ENCODE results near the gene AKAIN1.

Gene AKAIN1

DNA sequence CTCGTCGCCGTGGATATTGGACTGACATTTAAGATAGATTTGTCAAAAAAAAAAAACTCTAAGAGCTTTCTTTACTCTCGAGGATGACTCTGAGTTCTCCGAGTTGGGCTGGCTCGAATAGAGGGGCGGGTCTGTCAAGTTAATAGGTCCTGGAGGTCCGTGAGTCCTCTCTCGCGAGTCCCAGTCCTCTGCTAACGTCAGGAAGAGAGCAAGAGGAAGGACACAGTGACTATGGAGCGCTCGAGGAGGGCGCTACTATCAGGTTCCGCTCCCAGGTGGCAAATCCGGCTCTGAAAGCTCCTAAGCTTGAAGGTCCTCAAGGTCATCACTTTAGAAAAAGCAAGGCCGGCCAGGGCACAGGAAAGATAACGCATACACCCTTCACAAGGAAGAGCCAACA is 404 bp upstream of the AKAIN1 start:
- no peak overlapping the region for H3K27ac ChIP-seq (ENCODE audit: low read depth, low read length)
- no peaks in the 10 kb centered on the region for H3K9me2 ChIP-seq (replicated peaks; ENCODE audit: insufficient read depth, low read length)
- TF ChIP-seq, protein P1, sequence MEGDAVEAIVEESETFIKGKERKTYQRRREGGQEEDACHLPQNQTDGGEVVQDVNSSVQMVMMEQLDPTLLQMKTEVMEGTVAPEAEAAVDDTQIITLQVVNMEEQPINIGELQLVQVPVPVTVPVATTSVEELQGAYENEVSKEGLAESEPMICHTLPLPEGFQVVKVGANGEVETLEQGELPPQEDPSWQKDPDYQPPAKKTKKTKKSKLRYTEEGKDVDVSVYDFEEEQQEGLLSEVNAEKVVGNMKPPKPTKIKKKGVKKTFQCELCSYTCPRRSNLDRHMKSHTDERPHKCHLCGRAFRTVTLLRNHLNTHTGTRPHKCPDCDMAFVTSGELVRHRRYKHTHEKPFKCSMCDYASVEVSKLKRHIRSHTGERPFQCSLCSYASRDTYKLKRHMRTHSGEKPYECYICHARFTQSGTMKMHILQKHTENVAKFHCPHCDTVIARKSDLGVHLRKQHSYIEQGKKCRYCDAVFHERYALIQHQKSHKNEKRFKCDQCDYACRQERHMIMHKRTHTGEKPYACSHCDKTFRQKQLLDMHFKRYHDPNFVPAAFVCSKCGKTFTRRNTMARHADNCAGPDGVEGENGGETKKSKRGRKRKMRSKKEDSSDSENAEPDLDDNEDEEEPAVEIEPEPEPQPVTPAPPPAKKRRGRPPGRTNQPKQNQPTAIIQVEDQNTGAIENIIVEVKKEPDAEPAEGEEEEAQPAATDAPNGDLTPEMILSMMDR (IDR thresholded peaks at IDR 0.05; ENCODE audit: insufficient read depth, low read length, poor library complexity, severe bottlenecking), result no peak
- no peak for TF ChIP-seq EZH2phosphoT487 (conservative IDR thresholded peaks at IDR 0.05; ENCODE audit: low read length)
- H3K4me3 ChIP-seq (ENCODE audit: insufficient read depth, low read length, poor library complexity, severe bottlenecking), result no peak overlapping the region
- no peak overlapping the region for H2AFZ ChIP-seq (ENCODE audit: low read depth, low read length, severe bottlenecking)
- no peaks in the 10 kb centered on the region for H3K79me2 ChIP-seq (ENCODE audit: insufficient read depth, low read length)
- H3K36me3 ChIP-seq (ENCODE audit: low read length), result no peaks in the 10 kb centered on the region
- no peaks in the 10 kb centered on the region for H4K20me1 ChIP-seq (ENCODE audit: low read depth, low read length)
- no peaks in the 10 kb centered on the region for H3K9me3 ChIP-seq (ENCODE audit: insufficient read depth, low read length)
- no peaks in the 10 kb centered on the region for H3F3A ChIP-seq (ENCODE audit: insufficient read depth)
- no peak overlapping the region for H3K9ac ChIP-seq (ENCODE audit: low read length)
- no peak overlapping the region for H3K4me2 ChIP-seq (ENCODE audit: low read depth, low read length, poor library complexity, severe bottlenecking)
- no peaks in the 10 kb centered on the region for H3K27me3 ChIP-seq (ENCODE audit: low read length)

DNA sequence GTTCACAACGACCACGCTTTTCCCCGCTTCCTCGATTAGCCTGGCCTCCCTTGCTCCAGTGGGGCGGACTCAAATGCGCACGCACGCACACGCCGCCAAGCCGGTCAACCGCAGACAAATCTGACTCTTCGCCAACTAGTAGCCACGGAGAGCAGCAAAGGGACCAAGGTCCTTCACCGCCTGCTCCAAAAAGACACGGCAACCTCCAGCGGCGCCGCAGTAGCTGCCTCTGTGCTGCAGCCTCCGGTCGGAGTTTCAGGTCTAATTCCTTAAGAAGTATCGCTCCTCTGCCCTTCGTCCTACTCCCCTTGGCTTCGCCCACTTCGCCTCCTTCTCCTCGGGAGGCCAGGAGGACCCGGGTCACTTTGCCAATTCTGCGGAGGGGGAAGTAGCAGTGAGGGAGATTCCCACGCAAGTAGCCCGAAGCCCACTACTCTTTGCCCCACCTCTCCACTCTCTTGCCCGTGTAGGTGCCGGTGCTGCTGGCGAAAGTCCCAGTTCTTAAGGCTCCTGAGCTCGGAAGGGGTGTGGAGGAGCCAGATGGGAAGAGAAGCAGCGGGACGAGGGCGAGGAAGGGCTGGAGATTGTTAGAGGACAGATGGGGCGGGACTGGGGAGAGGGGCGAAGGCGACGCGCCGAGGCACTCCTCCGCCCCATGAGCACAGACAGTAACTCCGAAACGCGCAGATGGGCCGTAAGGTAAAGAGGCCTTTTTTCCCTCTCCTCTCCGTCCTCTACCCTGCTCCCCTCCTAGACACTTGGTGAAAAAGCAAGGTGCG is 615 bp downstream of the AKAIN1 start:
- no peaks in the 10 kb centered on the region for H3K27me3 ChIP-seq (ENCODE audit: low read length)
- no peak overlapping the region for H2AFZ ChIP-seq (ENCODE audit: low read depth, low read length, severe bottlenecking)
- no peak overlapping the region for H3K4me3 ChIP-seq (ENCODE audit: insufficient read depth, low read length, poor library complexity, severe bottlenecking)
- no peaks in the 10 kb centered on the region for H3K79me2 ChIP-seq (ENCODE audit: insufficient read depth, low read length)
- no peak overlapping the region for H3K9ac ChIP-seq (ENCODE audit: low read length)
- no peak overlapping the region for H3K27ac ChIP-seq (ENCODE audit: low read depth, low read length)
- no peak overlapping the region for H3K4me2 ChIP-seq (ENCODE audit: low read depth, low read length, poor library complexity, severe bottlenecking)
- no peaks in the 10 kb centered on the region for H4K20me1 ChIP-seq (ENCODE audit: low read depth, low read length)
- no peaks in the 10 kb centered on the region for H3K9me3 ChIP-seq (ENCODE audit: insufficient read depth, low read length)
- H3K36me3 ChIP-seq (ENCODE audit: low read length), result no peaks in the 10 kb centered on the region
- TF ChIP-seq EZH2phosphoT487 (conservative IDR thresholded peaks at IDR 0.05; ENCODE audit: low read length), result no peak
- TF ChIP-seq, protein P1 (IDR thresholded peaks at IDR 0.05; ENCODE audit: insufficient read depth, low read length, poor library complexity, severe bottlenecking), result no peak
- H3F3A ChIP-seq (ENCODE audit: insufficient read depth), result no peaks in the 10 kb centered on the region
- H3K9me2 ChIP-seq (replicated peaks; ENCODE audit: insufficient read depth, low read length), result no peaks in the 10 kb centered on the region

DNA sequence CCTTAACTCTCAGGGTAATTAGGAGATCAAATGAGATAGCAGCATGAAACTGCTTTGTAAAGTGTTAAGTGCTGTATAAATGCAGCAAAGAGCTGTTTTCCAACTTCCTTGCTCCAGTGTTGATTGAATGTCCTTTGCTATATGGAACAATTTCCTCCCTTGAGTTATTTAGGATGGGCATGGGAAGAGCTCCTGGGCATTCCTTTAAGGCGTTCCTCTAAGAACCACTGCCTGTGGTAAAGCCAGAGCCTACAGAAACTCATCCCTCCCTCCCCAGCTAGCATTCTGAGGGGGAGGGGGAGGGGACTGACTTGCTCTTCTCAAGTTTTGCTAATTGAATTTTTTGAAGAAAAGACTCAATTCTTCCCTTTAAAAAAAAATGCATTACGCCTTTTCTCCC is 1.4 kb downstream of the AKAIN1 start:
- Histone ChIP-seq H3K4me2 (ENCODE audit: low read depth, low read length, poor library complexity, severe bottlenecking) (no peak overlapping the region), H3K27ac (ENCODE audit: low read depth, low read length) (no peak overlapping the region)

More for the DNA sequence above, 1.4 kb downstream of the AKAIN1 start:
- no peaks in the 10 kb centered on the region for H3K79me2 ChIP-seq (ENCODE audit: insufficient read depth, low read length)
- no peaks in the 10 kb centered on the region for H3F3A ChIP-seq (ENCODE audit: insufficient read depth)
- no peaks in the 10 kb centered on the region for H3K9me2 ChIP-seq (replicated peaks; ENCODE audit: insufficient read depth, low read length)
- H3K27me3 ChIP-seq (ENCODE audit: low read length), result no peaks in the 10 kb centered on the region
- H4K20me1 ChIP-seq (ENCODE audit: low read depth, low read length), result no peaks in the 10 kb centered on the region
- no peaks in the 10 kb centered on the region for H3K36me3 ChIP-seq (ENCODE audit: low read length)
- no peaks in the 10 kb centered on the region for H3K9me3 ChIP-seq (ENCODE audit: insufficient read depth, low read length)
- H3K4me3 ChIP-seq (ENCODE audit: insufficient read depth, low read length, poor library complexity, severe bottlenecking), result no peak overlapping the region
- no peak overlapping the region for H3K9ac ChIP-seq (ENCODE audit: low read length)
- no peak for TF ChIP-seq EZH2phosphoT487 (conservative IDR thresholded peaks at IDR 0.05; ENCODE audit: low read length)
- TF ChIP-seq, protein P1 (IDR thresholded peaks at IDR 0.05; ENCODE audit: insufficient read depth, low read length, poor library complexity, severe bottlenecking), result no peak
- no peak overlapping the region for H2AFZ ChIP-seq (ENCODE audit: low read depth, low read length, severe bottlenecking)

Measured in SU-DHL-6 (cell line).